HEK293 (cell line): ENCODE results near the gene CINP.
A peak's percentile ranks its signal among the peaks of the same experiment; 100 is the strongest.

Experiments used
- CTCF ChIA-PET: fragments of 350-600 bp; formaldehyde crosslinking; extraction: SDS; loops from one replicate; lab custom pipeline; 2021; ENCODE audit warnings: antibody characterized with exemption; lab: Yijun Ruan, JAX
- POLR2A ChIA-PET: fragments of 300-600 bp; formaldehyde crosslinking; extraction: SDS; loops from one replicate; lab custom pipeline; 2020; ENCODE audit warnings: antibody characterized with exemption, inconsistent platforms; lab: Yijun Ruan, JAX
- H3K27ac ChIP-seq: fragments of 200-500 bp; sonication (Bioruptor generic); 2 replicates; pipeline ENCODE4 v1.5.1; 2014; ENCODE audit warnings: low read depth, low read length, control low read depth, inconsistent platforms; ENCODE audit errors: extremely low read depth
- H3K36me3 ChIP-seq, 2 experiments: fragments of 200-500 bp in 1 of 2; sonication (Bioruptor generic) in 1 of 2; 1 replicate in 1 of 2; 2 replicates in 1 of 2; pipeline ENCODE4 v1.5.1; 2014 to 2017; ENCODE audit warnings: inconsistent platforms in 2 of 2, low read length in 2 of 2; ENCODE audit not compliant: control insufficient read depth in 2 of 2, insufficient read depth in 1 of 2
- H3K4me1 ChIP-seq: fragments of 200-500 bp; sonication (Bioruptor generic); 2 replicates; pipeline ENCODE4 v1.5.1; 2014; ENCODE audit warnings: mild to moderate bottlenecking, low read length, inconsistent platforms; ENCODE audit not compliant: control insufficient read depth, insufficient read depth
- H3K4me3 ChIP-seq: 2 replicates; pipeline ENCODE4 v1.5.1; 2011; ENCODE audit warnings: low read depth, mild to moderate bottlenecking, control low read depth, low read length, moderate library complexity
- H3K9me3 ChIP-seq: fragments of 200-500 bp; sonication (Bioruptor generic); 2 replicates; pipeline ENCODE4 v1.5.1; 2014; ENCODE audit warnings: low read depth, low read length, inconsistent platforms; ENCODE audit not compliant: control insufficient read depth, insufficient read depth
- EGR2 ChIP-seq: fragments of 450-650 bp; formaldehyde crosslinking; IDR thresholded peaks from 2 replicates; pipeline ENCODE4 v1.5.1; 2016; ENCODE audit warnings: low read depth, missing biosample characterization, missing genetic modification characterization
- GLIS2 ChIP-seq: fragments of 450-650 bp; formaldehyde crosslinking; IDR thresholded peaks from 2 replicates; pipeline ENCODE4 v1.5.1; 2016; ENCODE audit warnings: missing biosample characterization, missing genetic modification characterization
- KLF1 ChIP-seq: fragments of 450-650 bp; formaldehyde crosslinking; IDR thresholded peaks from 2 replicates; pipeline ENCODE4 v1.5.1; 2016; ENCODE audit warnings: missing biosample characterization, missing genetic modification characterization
- SP2 ChIP-seq: fragments of 450-650 bp; formaldehyde crosslinking; IDR thresholded peaks from 2 replicates; pipeline ENCODE4 v1.5.1; 2016; ENCODE audit warnings: missing biosample characterization, missing genetic modification characterization
- SP3 ChIP-seq: fragments of 450-650 bp; formaldehyde crosslinking; IDR thresholded peaks from 2 replicates; pipeline ENCODE4 v1.5.1; 2016; ENCODE audit warnings: missing biosample characterization, missing genetic modification characterization
- SP7 ChIP-seq: fragments of 450-650 bp; formaldehyde crosslinking; IDR thresholded peaks from 2 replicates; pipeline ENCODE4 v1.5.1; 2016; ENCODE audit warnings: missing biosample characterization, missing genetic modification characterization
- YY1 ChIP-seq: fragments of 450-650 bp; formaldehyde crosslinking; IDR thresholded peaks from 2 replicates; pipeline ENCODE4 v1.5.1; 2018; ENCODE audit warnings: missing biosample characterization, missing genetic modification characterization
- ZBTB20 ChIP-seq: fragments of 450-650 bp; formaldehyde crosslinking; IDR thresholded peaks from 2 replicates; pipeline ENCODE4 v1.5.1; 2016; ENCODE audit warnings: missing biosample characterization, missing genetic modification characterization
- ZFHX2 ChIP-seq: fragments of 450-650 bp; formaldehyde crosslinking; conservative IDR thresholded peaks from 2 replicates; pipeline ENCODE4 v1.5.1; 2016; ENCODE audit warnings: missing biosample characterization, missing genetic modification characterization
- ZFP41 ChIP-seq: fragments of 450-650 bp; formaldehyde crosslinking; IDR thresholded peaks from 2 replicates; pipeline ENCODE4 v1.5.1; 2016; ENCODE audit warnings: missing biosample characterization, missing genetic modification characterization, borderline replicate concordance
- ZFP69B ChIP-seq: fragments of 450-650 bp; formaldehyde crosslinking; IDR thresholded peaks from 2 replicates; pipeline ENCODE4 v1.5.1; 2016; ENCODE audit warnings: missing biosample characterization, missing genetic modification characterization
- ZNF426 ChIP-seq: fragments of 450-650 bp; formaldehyde crosslinking; IDR thresholded peaks from 2 replicates; pipeline ENCODE4 v1.5.1; 2017; ENCODE audit warnings: missing biosample characterization, missing genetic modification characterization, mild to moderate bottlenecking, inconsistent platforms, moderate library complexity
- ZNF48 ChIP-seq: fragments of 450-650 bp; formaldehyde crosslinking; IDR thresholded peaks from 2 replicates; pipeline ENCODE4 v1.5.1; 2016; ENCODE audit warnings: missing biosample characterization, missing genetic modification characterization
- ZNF626 ChIP-seq: fragments of 450-650 bp; sonication (Bioruptor Pico); formaldehyde crosslinking; IDR thresholded peaks from 2 replicates; pipeline ENCODE4 v1.5.1; 2018; ENCODE audit warnings: missing biosample characterization, missing genetic modification characterization, inconsistent platforms
- ZNF654 ChIP-seq: fragments of 450-650 bp; formaldehyde crosslinking; IDR thresholded peaks from 2 replicates; pipeline ENCODE4 v1.5.1; 2016; ENCODE audit warnings: low read depth, missing biosample characterization, missing genetic modification characterization
- ZNF76 ChIP-seq: fragments of 450-650 bp; formaldehyde crosslinking; IDR thresholded peaks from 2 replicates; pipeline ENCODE4; 2016; ENCODE audit warnings: low read depth, missing biosample characterization, missing genetic modification characterization, borderline replicate concordance
- ZNF785 ChIP-seq: fragments of 450-650 bp; formaldehyde crosslinking; IDR thresholded peaks from 2 replicates; pipeline ENCODE4 v1.5.1; 2016; ENCODE audit warnings: missing biosample characterization, missing genetic modification characterization
- ZNF837 ChIP-seq: fragments of 450-650 bp; formaldehyde crosslinking; IDR thresholded peaks from 2 replicates; pipeline ENCODE4 v1.5.1; 2016; ENCODE audit warnings: missing biosample characterization, missing genetic modification characterization
- TF ChIP-seq, protein P1 (sequence below): fragments of 450-650 bp; formaldehyde crosslinking; IDR thresholded peaks from 2 replicates; pipeline ENCODE4 v1.5.1; 2017; ENCODE audit warnings: missing biosample characterization, missing genetic modification characterization
- TF ChIP-seq, protein P2 (sequence below): fragments of 450-650 bp; formaldehyde crosslinking; IDR thresholded peaks from 2 replicates; pipeline ENCODE4 v1.5.1; 2016; ENCODE audit warnings: missing biosample characterization, missing genetic modification characterization, borderline replicate concordance
- TF ChIP-seq, protein P3 (sequence below): sonication (generic); formaldehyde crosslinking; IDR thresholded peaks from 2 replicates; pipeline ENCODE4 v1.8.1; 2022; ENCODE audit warnings: mild to moderate bottlenecking, moderate library complexity, missing genetic modification reagents
- TF ChIP-seq, protein P4 (sequence below): fragments of 450-650 bp; formaldehyde crosslinking; IDR thresholded peaks from 2 replicates; pipeline ENCODE4 v1.5.1; 2016; ENCODE audit warnings: missing biosample characterization, missing genetic modification characterization, low read depth
- TF ChIP-seq, protein P5 (sequence below): fragments of 450-650 bp; formaldehyde crosslinking; IDR thresholded peaks from 2 replicates; pipeline ENCODE4 v1.5.1; 2016; ENCODE audit warnings: missing biosample characterization, missing genetic modification characterization

CINP gene

DNA sequence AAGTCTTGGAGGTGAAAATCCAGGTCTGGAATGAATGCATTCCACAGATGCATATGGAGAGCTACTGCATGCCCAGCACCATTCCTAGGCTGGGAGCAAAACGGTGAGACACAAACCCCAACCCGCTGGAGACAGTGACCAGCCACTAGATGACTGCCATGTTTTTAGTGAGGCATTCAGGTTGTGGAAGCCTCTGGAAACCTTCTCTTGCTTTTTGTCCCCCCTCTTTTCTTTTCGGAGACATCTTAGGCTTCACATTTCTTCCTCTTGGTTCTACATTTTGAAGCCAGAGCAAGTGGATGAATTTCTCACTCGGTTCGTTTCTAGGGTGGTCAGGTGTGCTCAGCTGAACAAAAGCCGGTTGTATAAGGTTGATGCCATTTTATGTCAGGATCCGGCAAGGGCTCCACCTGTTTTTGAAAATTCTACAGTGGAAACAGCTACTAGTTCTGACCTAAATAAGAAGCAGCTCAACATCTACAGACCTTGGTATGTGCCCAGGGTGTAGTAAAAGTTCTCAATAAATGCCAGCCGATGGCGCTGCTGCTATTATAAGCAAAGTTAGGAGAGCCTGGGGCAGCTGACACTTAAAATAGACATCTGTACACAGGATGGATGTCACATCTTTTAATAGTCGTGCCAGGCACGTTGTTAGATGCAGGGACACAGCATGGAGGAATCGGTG is 45.0 kb downstream of the CINP start (continued):
- no peak for TF ChIP-seq ZNF426
- TF ChIP-seq, protein P1, sequence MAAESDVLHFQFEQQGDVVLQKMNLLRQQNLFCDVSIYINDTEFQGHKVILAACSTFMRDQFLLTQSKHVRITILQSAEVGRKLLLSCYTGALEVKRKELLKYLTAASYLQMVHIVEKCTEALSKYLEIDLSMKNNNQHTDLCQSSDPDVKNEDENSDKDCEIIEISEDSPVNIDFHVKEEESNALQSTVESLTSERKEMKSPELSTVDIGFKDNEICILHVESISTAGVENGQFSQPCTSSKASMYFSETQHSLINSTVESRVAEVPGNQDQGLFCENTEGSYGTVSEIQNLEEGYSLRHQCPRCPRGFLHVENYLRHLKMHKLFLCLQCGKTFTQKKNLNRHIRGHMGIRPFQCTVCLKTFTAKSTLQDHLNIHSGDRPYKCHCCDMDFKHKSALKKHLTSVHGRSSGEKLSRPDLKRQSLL: no peak
- peak; percentile 83; the same call in 1 of the 2 replicates for TF ChIP-seq ZFP69B (tag by site-specific recombination)
- TF ChIP-seq, protein P2, sequence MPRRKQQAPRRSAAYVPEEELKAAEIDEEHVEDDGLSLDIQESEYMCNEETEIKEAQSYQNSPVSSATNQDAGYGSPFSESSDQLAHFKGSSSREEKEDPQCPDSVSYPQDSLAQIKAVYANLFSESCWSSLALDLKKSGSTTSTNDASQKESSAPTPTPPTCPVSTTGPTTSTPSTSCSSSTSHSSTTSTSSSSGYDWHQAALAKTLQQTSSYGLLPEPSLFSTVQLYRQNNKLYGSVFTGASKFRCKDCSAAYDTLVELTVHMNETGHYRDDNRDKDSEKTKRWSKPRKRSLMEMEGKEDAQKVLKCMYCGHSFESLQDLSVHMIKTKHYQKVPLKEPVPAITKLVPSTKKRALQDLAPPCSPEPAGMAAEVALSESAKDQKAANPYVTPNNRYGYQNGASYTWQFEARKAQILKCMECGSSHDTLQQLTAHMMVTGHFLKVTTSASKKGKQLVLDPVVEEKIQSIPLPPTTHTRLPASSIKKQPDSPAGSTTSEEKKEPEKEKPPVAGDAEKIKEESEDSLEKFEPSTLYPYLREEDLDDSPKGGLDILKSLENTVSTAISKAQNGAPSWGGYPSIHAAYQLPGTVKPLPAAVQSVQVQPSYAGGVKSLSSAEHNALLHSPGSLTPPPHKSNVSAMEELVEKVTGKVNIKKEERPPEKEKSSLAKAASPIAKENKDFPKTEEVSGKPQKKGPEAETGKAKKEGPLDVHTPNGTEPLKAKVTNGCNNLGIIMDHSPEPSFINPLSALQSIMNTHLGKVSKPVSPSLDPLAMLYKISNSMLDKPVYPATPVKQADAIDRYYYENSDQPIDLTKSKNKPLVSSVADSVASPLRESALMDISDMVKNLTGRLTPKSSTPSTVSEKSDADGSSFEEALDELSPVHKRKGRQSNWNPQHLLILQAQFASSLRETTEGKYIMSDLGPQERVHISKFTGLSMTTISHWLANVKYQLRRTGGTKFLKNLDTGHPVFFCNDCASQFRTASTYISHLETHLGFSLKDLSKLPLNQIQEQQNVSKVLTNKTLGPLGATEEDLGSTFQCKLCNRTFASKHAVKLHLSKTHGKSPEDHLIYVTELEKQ: no peak
- no peak for TF ChIP-seq SP7 (tag by site-specific recombination)
- TF ChIP-seq EGR2 (tag by site-specific recombination): no peak
- TF ChIP-seq, protein P3, sequence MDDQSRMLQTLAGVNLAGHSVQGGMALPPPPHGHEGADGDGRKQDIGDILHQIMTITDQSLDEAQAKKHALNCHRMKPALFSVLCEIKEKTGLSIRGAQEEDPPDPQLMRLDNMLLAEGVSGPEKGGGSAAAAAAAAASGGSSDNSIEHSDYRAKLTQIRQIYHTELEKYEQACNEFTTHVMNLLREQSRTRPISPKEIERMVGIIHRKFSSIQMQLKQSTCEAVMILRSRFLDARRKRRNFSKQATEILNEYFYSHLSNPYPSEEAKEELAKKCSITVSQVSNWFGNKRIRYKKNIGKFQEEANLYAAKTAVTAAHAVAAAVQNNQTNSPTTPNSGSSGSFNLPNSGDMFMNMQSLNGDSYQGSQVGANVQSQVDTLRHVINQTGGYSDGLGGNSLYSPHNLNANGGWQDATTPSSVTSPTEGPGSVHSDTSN (CRISPR knock-in tag): no peak
- TF ChIP-seq ZNF654 (tag by site-specific recombination): peak; percentile 43
- no peak for TF ChIP-seq ZNF837 (tag by site-specific recombination)
- no peak for TF ChIP-seq ZFP41 (tag by site-specific recombination)
- peak; percentile 88 for TF ChIP-seq YY1 (tag by site-specific recombination)
- peak; percentile 56; the same call in 1 of the 2 replicates for TF ChIP-seq ZBTB20 (tag by site-specific recombination)
- no peak for TF ChIP-seq ZNF76 (tag by site-specific recombination)
- no peak for TF ChIP-seq ZFHX2 (tag by site-specific recombination)
- no peak for TF ChIP-seq GLIS2 (tag by site-specific recombination)
- TF ChIP-seq SP3 (tag by site-specific recombination): no peak
- TF ChIP-seq ZNF48 (tag by site-specific recombination): no peak
- TF ChIP-seq, all 188 proteins: peak for 7

DNA sequence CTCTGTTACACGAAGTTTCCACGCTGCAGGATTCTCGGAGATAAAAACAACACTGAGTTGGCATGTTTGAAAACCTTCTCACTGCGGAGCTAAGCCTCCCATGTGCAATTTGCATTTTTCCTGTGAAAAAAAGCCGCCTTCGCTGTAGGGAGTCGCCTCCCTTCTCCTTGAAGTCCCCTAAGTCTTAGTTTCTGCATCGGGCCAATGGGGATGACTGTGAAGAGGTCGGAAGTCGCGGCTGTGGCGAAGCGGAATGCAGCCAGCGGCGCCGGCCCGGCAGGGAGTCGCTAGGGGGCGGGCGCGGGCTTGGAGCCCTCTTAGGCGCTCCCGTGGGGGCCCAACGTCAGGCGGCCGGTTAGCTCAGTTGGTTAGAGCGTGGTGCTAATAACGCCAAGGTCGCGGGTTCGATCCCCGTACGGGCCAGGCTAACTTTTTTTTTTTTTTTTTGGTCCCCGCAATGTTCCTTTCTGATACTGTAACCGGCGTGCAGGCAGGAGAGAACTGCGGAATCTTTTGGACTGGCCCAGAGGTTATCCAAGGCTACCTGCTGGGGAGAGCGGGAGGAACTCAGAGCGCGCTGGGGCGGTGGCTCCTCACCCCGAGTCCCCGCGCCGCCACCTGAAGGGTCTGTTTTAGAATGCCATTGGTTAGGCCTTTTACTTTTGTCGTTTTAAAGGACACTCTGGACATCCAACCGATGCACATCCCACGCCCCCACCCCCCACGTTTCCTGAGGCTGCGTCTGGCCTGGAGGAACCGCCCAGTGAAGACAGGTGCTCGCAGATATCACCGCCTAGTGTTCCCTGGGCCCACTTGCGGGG is 45.7 kb downstream of the CINP start:
- peak overlapping the region; percentile 78 for H3K27ac ChIP-seq
- H3K9me3 ChIP-seq: no peaks in the 10 kb centered on the region
- ChIA-PET CTCF (interaction anchor here (0.6 to 1.1 kb wide), 7 partner anchors 13 to 586 kb away, joined by 3 to 7 read pairs (median 4); partner anchors contain the start of gene MOK), POLR2A (interaction anchor here (0.7 to 1.3 kb wide), 4 partner anchors 12 to 351 kb away, joined by 3 to 7 read pairs (median 4); partner anchors contain the start of gene MOK)
- peak overlapping the region; percentile 62 for H3K4me3 ChIP-seq
- H3K36me3 ChIP-seq: peaks cover 0 to 9% of the 10 kb centered on the region in 2 experiments; a peak in 1 of 3 replicates
- peaks cover 13% of the 10 kb centered on the region for H3K4me1 ChIP-seq
- TF ChIP-seq, protein P4, sequence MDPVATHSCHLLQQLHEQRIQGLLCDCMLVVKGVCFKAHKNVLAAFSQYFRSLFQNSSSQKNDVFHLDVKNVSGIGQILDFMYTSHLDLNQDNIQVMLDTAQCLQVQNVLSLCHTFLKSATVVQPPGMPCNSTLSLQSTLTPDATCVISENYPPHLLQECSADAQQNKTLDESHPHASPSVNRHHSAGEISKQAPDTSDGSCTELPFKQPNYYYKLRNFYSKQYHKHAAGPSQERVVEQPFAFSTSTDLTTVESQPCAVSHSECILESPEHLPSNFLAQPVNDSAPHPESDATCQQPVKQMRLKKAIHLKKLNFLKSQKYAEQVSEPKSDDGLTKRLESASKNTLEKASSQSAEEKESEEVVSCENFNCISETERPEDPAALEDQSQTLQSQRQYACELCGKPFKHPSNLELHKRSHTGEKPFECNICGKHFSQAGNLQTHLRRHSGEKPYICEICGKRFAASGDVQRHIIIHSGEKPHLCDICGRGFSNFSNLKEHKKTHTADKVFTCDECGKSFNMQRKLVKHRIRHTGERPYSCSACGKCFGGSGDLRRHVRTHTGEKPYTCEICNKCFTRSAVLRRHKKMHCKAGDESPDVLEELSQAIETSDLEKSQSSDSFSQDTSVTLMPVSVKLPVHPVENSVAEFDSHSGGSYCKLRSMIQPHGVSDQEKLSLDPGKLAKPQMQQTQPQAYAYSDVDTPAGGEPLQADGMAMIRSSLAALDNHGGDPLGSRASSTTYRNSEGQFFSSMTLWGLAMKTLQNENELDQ (tag by site-specific recombination): no peak
- TF ChIP-seq ZNF626 (tag by site-specific recombination) (no peak), ZNF785 (tag by site-specific recombination) (peak; percentile 75; the same call in 1 of the 2 replicates), SP2 (tag by site-specific recombination) (peak; percentile 66), KLF1 (tag by site-specific recombination) (peak; percentile 78)
- TF ChIP-seq, protein P5, sequence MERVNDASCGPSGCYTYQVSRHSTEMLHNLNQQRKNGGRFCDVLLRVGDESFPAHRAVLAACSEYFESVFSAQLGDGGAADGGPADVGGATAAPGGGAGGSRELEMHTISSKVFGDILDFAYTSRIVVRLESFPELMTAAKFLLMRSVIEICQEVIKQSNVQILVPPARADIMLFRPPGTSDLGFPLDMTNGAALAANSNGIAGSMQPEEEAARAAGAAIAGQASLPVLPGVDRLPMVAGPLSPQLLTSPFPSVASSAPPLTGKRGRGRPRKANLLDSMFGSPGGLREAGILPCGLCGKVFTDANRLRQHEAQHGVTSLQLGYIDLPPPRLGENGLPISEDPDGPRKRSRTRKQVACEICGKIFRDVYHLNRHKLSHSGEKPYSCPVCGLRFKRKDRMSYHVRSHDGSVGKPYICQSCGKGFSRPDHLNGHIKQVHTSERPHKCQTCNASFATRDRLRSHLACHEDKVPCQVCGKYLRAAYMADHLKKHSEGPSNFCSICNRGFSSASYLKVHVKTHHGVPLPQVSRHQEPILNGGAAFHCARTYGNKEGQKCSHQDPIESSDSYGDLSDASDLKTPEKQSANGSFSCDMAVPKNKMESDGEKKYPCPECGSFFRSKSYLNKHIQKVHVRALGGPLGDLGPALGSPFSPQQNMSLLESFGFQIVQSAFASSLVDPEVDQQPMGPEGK (tag by site-specific recombination): peak; percentile 93
